ENCODE data around the gene DDX60.

The DDX60 gene

DNA sequence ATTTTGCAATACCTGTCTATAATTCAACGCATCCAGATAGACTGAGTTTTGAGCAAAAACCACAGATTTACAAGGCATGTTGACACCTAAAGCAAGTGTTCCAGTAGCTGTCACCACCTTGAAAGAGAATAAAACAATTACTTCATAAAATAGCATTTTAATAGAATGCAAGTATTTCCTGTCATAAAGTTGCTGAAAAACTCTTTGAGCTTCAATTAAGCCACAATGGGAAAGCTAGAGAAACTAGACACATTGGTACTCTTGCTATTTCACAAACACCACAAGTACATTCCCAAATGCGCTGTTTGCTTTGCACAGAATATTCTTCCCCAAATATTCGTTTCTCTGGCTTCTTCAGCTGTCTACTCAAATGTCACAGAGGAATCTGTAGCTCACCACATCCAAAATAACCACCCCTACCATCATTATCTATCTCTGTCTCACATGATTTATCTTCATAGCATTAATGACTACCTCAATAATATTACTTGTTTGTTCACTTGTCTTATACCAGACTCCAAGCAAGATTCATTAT, 70.3 kb downstream of the DDX60 start:
- H3K27ac ChIP-seq (ENCODE audit: low read depth, low read length), result no peak overlapping the region
- H3K4me3 ChIP-seq (ENCODE audit: insufficient read depth, low read length, poor library complexity, severe bottlenecking), result no peak overlapping the region
- H3K9ac ChIP-seq (ENCODE audit: low read length), result no peak overlapping the region
- no peaks in the 10 kb centered on the region for H4K20me1 ChIP-seq (ENCODE audit: low read depth, low read length)
- no peaks in the 10 kb centered on the region for H3K36me3 ChIP-seq (ENCODE audit: low read length)
- H3K9me2 ChIP-seq (replicated peaks; ENCODE audit: insufficient read depth, low read length), result no peaks in the 10 kb centered on the region
- H3K79me2 ChIP-seq (ENCODE audit: insufficient read depth, low read length), result no peaks in the 10 kb centered on the region
- no peak overlapping the region for H2AFZ ChIP-seq (ENCODE audit: low read depth, low read length, severe bottlenecking)
- TF ChIP-seq EZH2phosphoT487 (conservative IDR thresholded peaks at IDR 0.05; ENCODE audit: low read length) (no peak), CTCF (IDR thresholded peaks at IDR 0.05; ENCODE audit: insufficient read depth, low read length, poor library complexity, severe bottlenecking) (no peak)
- no peaks in the 10 kb centered on the region for H3K27me3 ChIP-seq (ENCODE audit: low read length)
- no peaks in the 10 kb centered on the region for H3K9me3 ChIP-seq (ENCODE audit: insufficient read depth, low read length)
- H3K4me2 ChIP-seq (ENCODE audit: low read depth, low read length, poor library complexity, severe bottlenecking), result no peak overlapping the region
- H3F3A ChIP-seq (ENCODE audit: insufficient read depth), result no peaks in the 10 kb centered on the region

GRCh38 chr4:168247603-168248002, 70.9 kb downstream of the DDX60 start:
- no peak overlapping the region for H3K9ac ChIP-seq (ENCODE audit: low read length)
- H3K9me2 ChIP-seq (replicated peaks; ENCODE audit: insufficient read depth, low read length), result no peaks in the 10 kb centered on the region
- no peaks in the 10 kb centered on the region for H3F3A ChIP-seq (ENCODE audit: insufficient read depth)
- H3K36me3 ChIP-seq (ENCODE audit: low read length), result no peaks in the 10 kb centered on the region
- no peaks in the 10 kb centered on the region for H3K9me3 ChIP-seq (ENCODE audit: insufficient read depth, low read length)
- H3K4me2 ChIP-seq (ENCODE audit: low read depth, low read length, poor library complexity, severe bottlenecking), result no peak overlapping the region
- H3K4me3 ChIP-seq (ENCODE audit: insufficient read depth, low read length, poor library complexity, severe bottlenecking), result no peak overlapping the region
- H3K27ac ChIP-seq (ENCODE audit: low read depth, low read length), result no peak overlapping the region
- H3K27me3 ChIP-seq (ENCODE audit: low read length), result no peaks in the 10 kb centered on the region
- TF ChIP-seq EZH2phosphoT487 (conservative IDR thresholded peaks at IDR 0.05; ENCODE audit: low read length) (no peak), CTCF (IDR thresholded peaks at IDR 0.05; ENCODE audit: insufficient read depth, low read length, poor library complexity, severe bottlenecking) (no peak)
- no peak overlapping the region for H2AFZ ChIP-seq (ENCODE audit: low read depth, low read length, severe bottlenecking)
- no peaks in the 10 kb centered on the region for H3K79me2 ChIP-seq (ENCODE audit: insufficient read depth, low read length)
- H4K20me1 ChIP-seq (ENCODE audit: low read depth, low read length), result no peaks in the 10 kb centered on the region

- Histone ChIP-seq H3K27me3 (ENCODE audit: low read length) (no peaks in the 10 kb centered on the region), H3K9me2 (replicated peaks; ENCODE audit: insufficient read depth, low read length) (no peaks in the 10 kb centered on the region), H3K27ac (ENCODE audit: low read depth, low read length) (no peak overlapping the region), H3K36me3 (ENCODE audit: low read length) (no peaks in the 10 kb centered on the region), H2AFZ (ENCODE audit: low read depth, low read length, severe bottlenecking) (no peak overlapping the region), H3K9me3 (ENCODE audit: insufficient read depth, low read length) (peaks cover 4% of the 10 kb centered on the region; the same call in 1 of the 2 replicates), H3K4me3 (ENCODE audit: insufficient read depth, low read length, poor library complexity, severe bottlenecking) (no peak overlapping the region), H3K79me2 (ENCODE audit: insufficient read depth, low read length) (no peaks in the 10 kb centered on the region), H3F3A (ENCODE audit: insufficient read depth) (no peaks in the 10 kb centered on the region), H3K4me2 (ENCODE audit: low read depth, low read length, poor library complexity, severe bottlenecking) (no peak overlapping the region), H3K9ac (ENCODE audit: low read length) (no peak overlapping the region), H4K20me1 (ENCODE audit: low read depth, low read length) (no peaks in the 10 kb centered on the region)
- no peak for TF ChIP-seq CTCF (IDR thresholded peaks at IDR 0.05; ENCODE audit: insufficient read depth, low read length, poor library complexity, severe bottlenecking)
- no peak for TF ChIP-seq EZH2phosphoT487 (conservative IDR thresholded peaks at IDR 0.05; ENCODE audit: low read length)
These were observed 76.6 kb downstream of the DDX60 start for GRCh38 chr4:168241953-168242352.
